ENCODE data around the gene SP3. TPM values are rescaled to one million over a fixed set of nuclear protein-coding genes. Genes with fewer than 3 reads are reported as not detected.

Gene SP3
- total and polyA plus RNA-seq, 2 of the 8 experiments (the other 6 are each of a cell fraction or from before 2014, with no cell fraction given): 31.0 to 92.1 TPM

DNA sequence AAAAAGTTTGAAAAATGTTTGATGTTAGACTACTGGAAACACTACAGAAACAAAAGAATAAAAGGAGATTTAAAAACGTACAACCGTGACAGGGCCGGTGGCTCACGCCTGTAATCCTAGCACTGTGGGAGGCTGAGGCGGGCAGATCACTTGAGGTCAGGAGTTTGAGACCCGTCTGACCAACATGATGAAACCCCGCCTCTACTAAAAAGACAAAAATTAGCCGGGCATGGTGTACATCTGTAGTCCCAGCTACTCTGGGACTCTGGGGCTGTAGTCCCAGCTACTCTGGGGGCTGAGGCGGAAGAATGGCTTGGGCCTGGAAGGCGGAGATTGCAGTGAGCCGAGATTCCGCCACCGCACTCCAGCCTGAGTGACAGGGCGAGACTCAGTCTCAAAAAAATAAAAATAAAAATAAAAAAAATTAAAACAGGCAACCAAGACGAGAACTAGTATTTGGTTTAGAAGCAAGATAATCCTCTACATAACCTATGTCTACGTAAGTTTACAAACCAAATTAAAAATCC is 5.8 kb downstream of the SP3 start:
- H2AK5ac ChIP-seq (ENCODE audit: low read depth, low read length): no peak overlapping the region
- no peak overlapping the region for H2BK20ac ChIP-seq (ENCODE audit: low read length)
- no peaks in the 10 kb centered on the region for H3K23me2 ChIP-seq (ENCODE audit: low read depth, low read length)
- H3K79me1 ChIP-seq (ENCODE audit: low read depth, low read length): no peaks in the 10 kb centered on the region
- no peak overlapping the region for H3K14ac ChIP-seq (ENCODE audit: insufficient read length)
- no peaks in the 10 kb centered on the region for H3K27me3 ChIP-seq (replicated peaks in 1 of 4; ENCODE audit: control insufficient read depth in 3 of 4, extremely low read depth in 1 of 4, insufficient read depth in 3 of 4, low read length in 3 of 4)
- CTCF ChIA-PET (ENCODE audit: partially characterized antibody): interaction anchor here (0.5 to 1.7 kb wide), 3 partner anchors 19 to 1901 kb away, joined by 3 to 7 read pairs (median 5); no protein-coding TSS in a partner anchor
- H4K91ac ChIP-seq (replicated peaks; ENCODE audit: insufficient read length, low read length): no peak overlapping the region
- peaks cover 0 to 3% (median 1%) of the 10 kb centered on the region in 4 experiments; a peak in 1 of 7 replicates for H3K4me1 ChIP-seq (replicated peaks in 1 of 4; ENCODE audit: control insufficient read depth in 3 of 4, insufficient read depth in 4 of 4, low read length in 3 of 4)
- H3K9ac ChIP-seq (replicated peaks in 1 of 4; ENCODE audit: extremely low read depth in 1 of 4, low read depth in 3 of 4, low read length in 3 of 4): no peak overlapping the region
- H3K23ac ChIP-seq (ENCODE audit: insufficient read length): no peak overlapping the region
- no peak overlapping the region for H2BK15ac ChIP-seq (ENCODE audit: low read length)
- H3K9me3 ChIP-seq (ENCODE audit: insufficient read depth in 2 of 2, low read depth in 1 of 2, low read length in 1 of 2): no peaks in the 10 kb centered on the region
- no peak overlapping the region for H2BK120ac ChIP-seq (replicated peaks; ENCODE audit: low read depth, low read length)
- H3K36me3 ChIP-seq (ENCODE audit: control insufficient read depth in 2 of 4, insufficient read depth in 4 of 4, low read length in 3 of 4): peaks cover 6 to 26% (median 19%) of the 10 kb centered on the region in 4 experiments
- DNase-seq (ENCODE audit: low read depth in 1 of 2, low spot score in 2 of 2) (no peak), FAIRE-seq (no peak)
- POLR2A ChIA-PET (ENCODE audit: partially characterized antibody): interaction anchor here (0.7 to 1.1 kb wide), 2 partner anchors 79 to 242 kb away, joined by 3 read pairs; no protein-coding TSS in a partner anchor
- H2BK12ac ChIP-seq (ENCODE audit: low read depth, low read length): no peak overlapping the region
- H3K79me2 ChIP-seq (ENCODE audit: control insufficient read depth in 1 of 2, insufficient read depth in 2 of 2, low read length in 2 of 2): peaks cover 45 to 90% of the 10 kb centered on the region in 2 experiments
- no peak overlapping the region for H4K5ac ChIP-seq (ENCODE audit: insufficient read length, low read depth, low read length)
- H2BK5ac ChIP-seq (ENCODE audit: low read depth, low read length): no peak overlapping the region
- H3K4ac ChIP-seq (replicated peaks; ENCODE audit: insufficient read length, low read depth, low read length): no peak overlapping the region
- H4K8ac ChIP-seq (ENCODE audit: extremely low read depth, insufficient read depth, low read length): no peak overlapping the region
- 86% methylated on average over 16 of the region's 16 CpGs; no CpG with 5 or more reads in 1 of the 2 experiments for WGBS, 2 experiments (ENCODE audit: extremely low coverage in 1 of 2, insufficient coverage in 1 of 2, insufficient read length in 1 of 2, insufficient replicate concordance in 2 of 2, low coverage in 1 of 2, low lambda C conversion rate in 2 of 2, missing lambda C conversion rate in 1 of 2)
- H3K4me2 ChIP-seq (ENCODE audit: insufficient read depth in 1 of 2, low read depth in 2 of 2, low read length in 2 of 2): no peak overlapping the region; a peak in 1 of 4 replicates
- no peak overlapping the region; the same call in 1 of the 2 replicates for H3K18ac ChIP-seq (ENCODE audit: extremely low read depth, low read length)
- no peak overlapping the region for H3K56ac ChIP-seq (replicated peaks; ENCODE audit: insufficient read length, low read depth, low read length)
- H3K4me3 ChIP-seq (ENCODE audit: extremely low read depth in 1 of 4, insufficient read depth in 2 of 4, low read depth in 3 of 4, low read length in 4 of 4): no peak overlapping the region
- H2AFZ ChIP-seq (ENCODE audit: low read length): no peak overlapping the region
- peaks cover 5 to 9% of the 10 kb centered on the region in 2 experiments for H4K20me1 ChIP-seq (replicated peaks in 1 of 2; ENCODE audit: control insufficient read depth in 1 of 2, insufficient read depth in 2 of 2, low read length in 2 of 2)
- TF ChIP-seq SRF (IDR thresholded peaks at IDR 0.05; ENCODE audit: low read depth, low read length) (no peak), TAF7 (optimal IDR thresholded peaks at IDR 0.05; ENCODE audit: borderline replicate concordance, low read depth, low read length) (no peak), BACH1 (IDR thresholded peaks at IDR 0.05; ENCODE audit: low read length) (no peak), TEAD4 (IDR thresholded peaks at IDR 0.05; ENCODE audit: low read depth, low read length) (no peak), SIRT6 (IDR thresholded peaks at IDR 0.05; ENCODE audit: low read length) (no peak), KDM5A (IDR thresholded peaks at IDR 0.05; ENCODE audit: low read length) (no peak), SUZ12 (IDR thresholded peaks at IDR 0.05; ENCODE audit: low read length) (no peak), PHF8 (conservative IDR thresholded peaks at IDR 0.05; ENCODE audit: low read depth, low read length) (no peak), RAD21 (IDR thresholded peaks at IDR 0.05 in 1 of 2, conservative IDR thresholded peaks at IDR 0.05 in 1 of 2; ENCODE audit: low read depth in 2 of 2, low read length in 2 of 2) (no peak)
- TF ChIP-seq, protein P1, sequence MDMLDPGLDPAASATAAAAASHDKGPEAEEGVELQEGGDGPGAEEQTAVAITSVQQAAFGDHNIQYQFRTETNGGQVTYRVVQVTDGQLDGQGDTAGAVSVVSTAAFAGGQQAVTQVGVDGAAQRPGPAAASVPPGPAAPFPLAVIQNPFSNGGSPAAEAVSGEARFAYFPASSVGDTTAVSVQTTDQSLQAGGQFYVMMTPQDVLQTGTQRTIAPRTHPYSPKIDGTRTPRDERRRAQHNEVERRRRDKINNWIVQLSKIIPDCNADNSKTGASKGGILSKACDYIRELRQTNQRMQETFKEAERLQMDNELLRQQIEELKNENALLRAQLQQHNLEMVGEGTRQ (IDR thresholded peaks at IDR 0.05; ENCODE audit: low read length): no peak
- H3K27ac ChIP-seq (ENCODE audit: low read depth, low read length): no peak overlapping the region

All from H1 (cell line).